Aorta (tissue), 5 donors: ENCODE results near the gene CYP19A1. TPM values are rescaled to one million over a fixed set of nuclear protein-coding genes. Genes with fewer than 3 reads are reported as not detected.

Experiments used
- ATAC-seq: fragments of 200-7000 bp; cut with Tn5 transposase; one replicate; pipeline ENCODE4 v1.9.1; 2022; ENCODE audit warnings: moderate library complexity; ENCODE audit not compliant: low FRiP score
- DNase-seq, 2 donors: peaks; one replicate each; pipeline ENCODE4 v3.0.0-alpha.2; 2020
- H3K27ac ChIP-seq, 2 donors: one replicate each; pipeline ENCODE4 v1.5.1; 2013; ENCODE audit warnings: low read length in 2 of 2, mild to moderate bottlenecking in 2 of 2, moderate library complexity in 2 of 2, control low read depth in 1 of 2, inconsistent platforms in 1 of 2, low read depth in 1 of 2
- H3K27me3 ChIP-seq, 2 donors: one replicate each; pipeline ENCODE4 v1.6.1; 2013; ENCODE audit warnings: control low read depth in 1 of 2, low read length in 1 of 2, mild to moderate bottlenecking in 1 of 2, moderate library complexity in 1 of 2; ENCODE audit not compliant: insufficient read depth in 2 of 2, control insufficient read depth in 1 of 2
- H3K36me3 ChIP-seq, 2 donors: one replicate each; pipeline ENCODE4 v1.6.1; 2013; ENCODE audit warnings: control low read depth in 1 of 2, low read length in 1 of 2, mild to moderate bottlenecking in 1 of 2; ENCODE audit not compliant: insufficient read depth in 2 of 2, control insufficient read depth in 1 of 2
- H3K4me1 ChIP-seq, 2 donors: one replicate each; pipeline ENCODE4 v1.6.1; 2013; ENCODE audit warnings: low read length in 2 of 2, control low read depth in 1 of 2, mild to moderate bottlenecking in 1 of 2, moderate library complexity in 1 of 2; ENCODE audit not compliant: insufficient read depth in 2 of 2, control insufficient read depth in 1 of 2
- H3K4me3 ChIP-seq, 2 donors: one replicate each; pipeline ENCODE4 v1.5.1; 2013; ENCODE audit warnings: low read length in 2 of 2, control low read depth in 1 of 2, mild to moderate bottlenecking in 1 of 2
- H3K9me3 ChIP-seq: one replicate; pipeline ENCODE4 v1.6.1; 2013; ENCODE audit warnings: mild to moderate bottlenecking, low read length; ENCODE audit not compliant: control insufficient read depth
- WGBS, 2 donors: extraction: QIAGEN DNeasy Blood & Tissue Kit; methylation state at CpG; one replicate each; pipeline ENCODE4 v1.1.7; 2013; 5-methylcytosine and 5-hydroxymethylcytosine counted together
- intact Hi-C, 2 donors: fragments of 100-400 bp; cut with DNase I; formaldehyde crosslinking; loops; one replicate each; pipeline versions ENCODE4 v1.14.2 to v1.15.0; 2022
- microRNA-seq, 2 donors: library from miRNA; unstranded; fragments of <30 nt; microRNA quantifications; one replicate each; pipeline ENCODE4 v1.2.0, GENCODE V29; 2020
- polyA plus RNA-seq, 2 donors: library from polyadenylated mRNA; stranded (reverse); fragments of 200-250 nt; gene quantifications; one replicate each; pipeline ENCODE4 v1.2.3, GENCODE V29; 2013
- total RNA-seq, 2 donors: library from RNA; stranded (reverse); fragmentation: NEBNext Ultra II Directional; extraction: Animal tissue kit (Norgen Biotek cat#: 25700); gene quantifications; one replicate each; pipeline ENCODE4 v1.2.1, GENCODE V29; 2021
- donor health status: healthy with polysubstance abuse.
- donor health status: Bipolar disorder and iron deficiency.
- donor health status: DM: no; HTN: no; CAD: no.
- donor health status: DM: no; HTN: no; CAD: no.
- donor health status: DM: yes; HTN: yes; CAD: no.

Gene CYP19A1
- total and polyA plus RNA-seq, 4 donors: 0.77 to 4.8 (median 3.8) TPM

GRCh38 chr15:51168700-51169099 is 169.7 kb downstream of the CYP19A1 start:
- Histone ChIP-seq H3K4me1 (peaks cover 7 to 10% of the 10 kb centered on the region in 2 donors), H3K9me3 (no peaks in the 10 kb centered on the region), H3K27ac (no peak overlapping the region), H3K4me3 (no peak overlapping the region), H3K36me3 (no peaks in the 10 kb centered on the region), H3K27me3 (no peaks in the 10 kb centered on the region)
- no peak for ATAC-seq
- intact Hi-C loops: no loop called here
- no peak for DNase-seq

- DNase-seq: no peak
- no peaks in the 10 kb centered on the region for H3K27me3 ChIP-seq
- H3K36me3 ChIP-seq: no peaks in the 10 kb centered on the region
- no peaks in the 10 kb centered on the region for H3K9me3 ChIP-seq
- H3K27ac ChIP-seq: peak overlapping the region; percentile 91
- 79 to 83% methylated on average over 9 of the region's 9 CpGs for WGBS, 2 donors
- intact Hi-C loops: loop anchor here (1.0 to 5.0 kb wide), 8 partner anchors 28 to 218 kb away; no protein-coding TSS in a partner anchor
- no peak for ATAC-seq
- H3K4me3 ChIP-seq: no peak overlapping the region
- H3K4me1 ChIP-seq: peaks cover 0 to 1% of the 10 kb centered on the region in 2 donors
Observed at GRCh38 chr15:51163843-51164242, 174.6 kb downstream of the CYP19A1 start.

- Histone ChIP-seq H3K9me3 (no peaks in the 10 kb centered on the region), H3K36me3 (no peaks in the 10 kb centered on the region), H3K4me1 (no peaks in the 10 kb centered on the region), H3K27me3 (no peaks in the 10 kb centered on the region), H3K27ac (peak overlapping the region; percentile 91), H3K4me3 (no peak overlapping the region)
- intact Hi-C loops: loop anchor here (1.0 to 5.0 kb wide), 8 partner anchors 29 to 219 kb away; no protein-coding TSS in a partner anchor
- 1 to 3% methylated on average over 8 of the region's 8 CpGs for WGBS, 2 donors
- ATAC-seq (peak; percentile 94), DNase-seq (peak; percentile 80 to 86)
Observed at GRCh38 chr15:51162865-51163762, 175.3 kb downstream of the CYP19A1 start.

GRCh38 chr15:51161491-51162220 is 176.7 kb downstream of the CYP19A1 start:
- DNase-seq (no peak), ATAC-seq (no peak)
- Histone ChIP-seq H3K9me3 (no peaks in the 10 kb centered on the region), H3K4me1 (no peaks in the 10 kb centered on the region), H3K4me3 (no peak overlapping the region), H3K36me3 (no peaks in the 10 kb centered on the region), H3K27me3 (no peaks in the 10 kb centered on the region), H3K27ac (no peak overlapping the region)
- intact Hi-C loops: loop anchor here (2.0 to 5.0 kb wide), 7 partner anchors 31 to 221 kb away; no protein-coding TSS in a partner anchor
- WGBS, 2 donors: 93 to 96% methylated on average over 3 of the region's 3 CpGs

- ATAC-seq (no peak), DNase-seq (no peak)
- Histone ChIP-seq H3K36me3 (no peaks in the 10 kb centered on the region), H3K27ac (no peak overlapping the region), H3K4me1 (no peaks in the 10 kb centered on the region), H3K27me3 (no peaks in the 10 kb centered on the region), H3K4me3 (no peak overlapping the region), H3K9me3 (no peaks in the 10 kb centered on the region)
- WGBS, 2 donors: 68 to 70% methylated on average over 7 of the region's 7 CpGs
- intact Hi-C loops: loop anchor here (5.0 kb wide), 5 partner anchors 48 to 222 kb away; no protein-coding TSS in a partner anchor
Observed at GRCh38 chr15:51160484-51160883, 177.9 kb downstream of the CYP19A1 start.

Small RNA genes lying within 50 kb of the gene (microRNA-seq; reads per million reads assigned to microRNA genes)
- gene MIR4713: 0 reads per million in 2 donors
- gene MIR7973-1: 0 reads per million in 2 donors
- 0 reads per million in 2 donors for gene MIR7973-2

Other genes starting within 250 kb of the CYP19A1 start
- 10 to 100 TPM; 24.5 to 48.4 TPM for gene TNFAIP8L3, start 243.7 kb downstream of the CYP19A1 start, total RNA-seq
- 10 to 100 TPM; 26.4 to 28.0 TPM for gene TNFAIP8L3, start 243.7 kb downstream of the CYP19A1 start, polyA plus RNA-seq
- 10 to 100 TPM; 23.0 to 49.2 TPM for gene GLDN, start 3.1 kb upstream of the CYP19A1 start, total RNA-seq
- 1 to 10 TPM; 3.0 to 8.8 TPM for gene GLDN, start 3.1 kb upstream of the CYP19A1 start, polyA plus RNA-seq